Adrenal gland (tissue), 5 donors: ENCODE data around the gene CCL25.

Source experiments
- POLR2A ChIP-seq, 2 donors: fragments of 450-650 bp; IDR thresholded peaks; one replicate each; pipeline ENCODE4 v1.6.1; 2017; ENCODE audit warnings: antibody characterized with exemption in 2 of 2, mild to moderate bottlenecking in 2 of 2, moderate library complexity in 1 of 2
- TF ChIP-seq, protein P1 (sequence below), 6 experiments: fragments of 450-650 bp in 4 of 6; fragments of 200-600 bp in 2 of 6; sonication (generic) in 1 of 6; IDR thresholded peaks; 1 replicate in 5 of 6; 2 replicates in 1 of 6; pipeline versions ENCODE4 v1.5.1 to v1.8.0; 2016 to 2021; ENCODE audit warnings: antibody characterized with exemption in 6 of 6, mild to moderate bottlenecking in 2 of 6, moderate library complexity in 1 of 6
- donor health status: DM: no; HTN: no; CAD: no.

DNA sequence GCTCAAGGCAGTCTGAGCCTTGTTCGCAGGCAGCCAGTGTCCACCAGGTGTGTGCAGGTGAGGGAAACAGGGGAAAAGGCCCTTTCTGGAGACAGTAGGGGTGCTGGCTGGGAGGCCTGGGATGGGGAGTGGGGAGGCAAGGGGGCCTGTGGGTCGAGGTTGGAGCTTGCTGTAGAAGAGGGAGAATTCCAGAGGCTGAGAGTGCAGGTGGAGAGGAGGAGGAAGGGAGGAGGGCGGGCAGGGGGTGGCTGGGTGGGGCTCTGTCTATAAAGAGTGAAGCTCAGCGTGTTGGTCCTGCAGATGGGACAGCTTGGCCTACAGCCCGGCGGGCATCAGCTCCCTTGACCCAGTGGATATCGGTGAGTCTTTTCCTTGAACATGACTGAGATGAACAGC, at the start of gene CCL25:
- TF ChIP-seq POLR2A (IDR thresholded peaks at IDR 0.05): no peak
- TF ChIP-seq, protein P1, sequence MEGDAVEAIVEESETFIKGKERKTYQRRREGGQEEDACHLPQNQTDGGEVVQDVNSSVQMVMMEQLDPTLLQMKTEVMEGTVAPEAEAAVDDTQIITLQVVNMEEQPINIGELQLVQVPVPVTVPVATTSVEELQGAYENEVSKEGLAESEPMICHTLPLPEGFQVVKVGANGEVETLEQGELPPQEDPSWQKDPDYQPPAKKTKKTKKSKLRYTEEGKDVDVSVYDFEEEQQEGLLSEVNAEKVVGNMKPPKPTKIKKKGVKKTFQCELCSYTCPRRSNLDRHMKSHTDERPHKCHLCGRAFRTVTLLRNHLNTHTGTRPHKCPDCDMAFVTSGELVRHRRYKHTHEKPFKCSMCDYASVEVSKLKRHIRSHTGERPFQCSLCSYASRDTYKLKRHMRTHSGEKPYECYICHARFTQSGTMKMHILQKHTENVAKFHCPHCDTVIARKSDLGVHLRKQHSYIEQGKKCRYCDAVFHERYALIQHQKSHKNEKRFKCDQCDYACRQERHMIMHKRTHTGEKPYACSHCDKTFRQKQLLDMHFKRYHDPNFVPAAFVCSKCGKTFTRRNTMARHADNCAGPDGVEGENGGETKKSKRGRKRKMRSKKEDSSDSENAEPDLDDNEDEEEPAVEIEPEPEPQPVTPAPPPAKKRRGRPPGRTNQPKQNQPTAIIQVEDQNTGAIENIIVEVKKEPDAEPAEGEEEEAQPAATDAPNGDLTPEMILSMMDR (IDR thresholded peaks at IDR 0.05): no peak
